Adrenal gland (tissue), 5 donors: Measurements from ENCODE around the gene NPSR1.
"Not testable (repeated sequence)": the region's sequence is repeated elsewhere in the genome, so short reads cannot be mapped to it uniquely, and the experiment has no call there.

Experiments used
- CTCF ChIP-seq, 6 experiments: fragments of 450-650 bp in 4 of 6; fragments of 200-600 bp in 2 of 6; sonication (generic) in 1 of 6; IDR thresholded peaks; 1 replicate in 5 of 6; 2 replicates in 1 of 6; pipeline versions ENCODE4 v1.5.1 to v1.8.0; 2016 to 2021; ENCODE audit warnings: antibody characterized with exemption in 6 of 6, mild to moderate bottlenecking in 2 of 6, moderate library complexity in 1 of 6
- POLR2A ChIP-seq, 2 donors: fragments of 450-650 bp; IDR thresholded peaks; one replicate each; pipeline ENCODE4 v1.6.1; 2017; ENCODE audit warnings: antibody characterized with exemption in 2 of 2, mild to moderate bottlenecking in 2 of 2, moderate library complexity in 1 of 2
- donor health status: DM: no; HTN: no; CAD: no.

DNA sequence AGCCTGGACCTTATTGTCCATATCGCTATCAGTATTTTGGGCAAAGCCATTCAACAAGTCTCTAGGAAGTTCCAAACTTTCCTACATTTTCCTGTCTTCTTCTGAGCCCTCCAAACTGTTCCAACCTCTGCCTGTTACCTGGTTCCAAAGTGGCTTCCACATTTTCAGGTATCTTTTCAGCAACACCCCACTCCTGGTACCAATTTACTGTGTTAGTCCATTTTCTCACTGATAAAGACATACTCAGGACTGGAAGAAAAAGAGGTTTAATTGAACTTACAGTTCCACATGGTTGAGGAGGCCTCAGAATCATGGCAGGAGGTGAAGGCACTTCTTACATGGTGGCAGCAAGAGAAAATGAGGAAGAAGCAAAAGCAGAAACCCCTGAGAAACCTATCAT lies 225.8 kb downstream of the NPSR1 start:
- not testable (repeated sequence) for TF ChIP-seq CTCF, POLR2A (IDR thresholded peaks at IDR 0.05)
